Measurements from ENCODE around the gene IQCK. TPM values are rescaled to one million over a fixed set of nuclear protein-coding genes. Genes with fewer than 3 reads are reported as not detected.

The IQCK gene
- total and polyA plus RNA-seq, 3 donors from 2014 or later: 77.8 to 102 (median 91.3) TPM

GRCh38 chr16:19810817-19811731, 93.0 kb downstream of the IQCK start:
- H3K27ac ChIP-seq: no peak overlapping the region

GRCh38 chr16:19812986-19813385, 94.9 kb downstream of the IQCK start:
- no peak for DNase-seq
- no peak overlapping the region for H3K27ac ChIP-seq
- no peak overlapping the region for H3K4me3 ChIP-seq
- H3K36me3 ChIP-seq (ENCODE audit: low read depth, missing control alignments): no peaks in the 10 kb centered on the region
- intact Hi-C loops (cut with DNase I; ENCODE audit: low total_unique reads): no loop called here
- no peaks in the 10 kb centered on the region for H3K9me3 ChIP-seq
- peaks cover 8% of the 10 kb centered on the region for H3K4me1 ChIP-seq
- TF ChIP-seq POLR2A (IDR thresholded peaks at IDR 0.05) (no peak), CTCF (IDR thresholded peaks at IDR 0.05) (no peak)
- H3K27me3 ChIP-seq: no peaks in the 10 kb centered on the region

More at GRCh38 chr16:19810817-19811731, 93.0 kb downstream of the IQCK start:
- TF ChIP-seq CTCF (IDR thresholded peaks at IDR 0.05) (no peak), POLR2A (IDR thresholded peaks at IDR 0.05) (no peak)
- Histone ChIP-seq H3K36me3 (ENCODE audit: low read depth, missing control alignments) (no peaks in the 10 kb centered on the region), H3K4me3 (no peak overlapping the region), H3K27me3 (no peaks in the 10 kb centered on the region), H3K4me1 (peaks cover 14% of the 10 kb centered on the region), H3K9me3 (no peaks in the 10 kb centered on the region)
- DNase-seq: no peak
- 75 to 80% methylated on average over 13 of the region's 13 CpGs for WGBS, 2 donors
- intact Hi-C loops (cut with DNase I; ENCODE audit: low total_unique reads): no loop called here

- Histone ChIP-seq H3K4me3 (no peak overlapping the region), H3K4me1 (no peaks in the 10 kb centered on the region), H3K27ac (no peak overlapping the region), H3K36me3 (ENCODE audit: low read depth, missing control alignments) (no peaks in the 10 kb centered on the region), H3K9me3 (no peaks in the 10 kb centered on the region), H3K27me3 (no peaks in the 10 kb centered on the region)
- intact Hi-C loops (cut with DNase I; ENCODE audit: low total_unique reads): no loop called here
- TF ChIP-seq CTCF (IDR thresholded peaks at IDR 0.05): no peak
- no peak for DNase-seq
- 87 to 91% methylated on average over 2 of the region's 2 CpGs for WGBS, 2 donors
These were observed 97.3 kb downstream of the IQCK start for GRCh38 chr16:19815418-19815817.

- no peaks in the 10 kb centered on the region for H3K36me3 ChIP-seq (ENCODE audit: low read depth, missing control alignments)
- 90 to 97% methylated on average over 3 of the region's 3 CpGs for WGBS, 2 donors
- H3K9me3 ChIP-seq: no peaks in the 10 kb centered on the region
- no peaks in the 10 kb centered on the region for H3K27me3 ChIP-seq
- no peak for TF ChIP-seq POLR2A (IDR thresholded peaks at IDR 0.05)
- TF ChIP-seq CTCF (IDR thresholded peaks at IDR 0.05): no peak
- intact Hi-C loops (cut with DNase I; ENCODE audit: low total_unique reads): no loop called here
- H3K4me3 ChIP-seq: no peak overlapping the region
- H3K27ac ChIP-seq: no peak overlapping the region
- H3K4me1 ChIP-seq: no peaks in the 10 kb centered on the region
- DNase-seq: no peak
These were observed 99.1 kb downstream of the IQCK start for GRCh38 chr16:19817122-19817521.

- no peaks in the 10 kb centered on the region for H3K4me1 ChIP-seq
- intact Hi-C loops (cut with DNase I; ENCODE audit: low total_unique reads): no loop called here
- H3K27ac ChIP-seq: no peak overlapping the region
- no peaks in the 10 kb centered on the region for H3K36me3 ChIP-seq (ENCODE audit: low read depth, missing control alignments)
- H3K4me3 ChIP-seq: no peak overlapping the region
- H3K9me3 ChIP-seq: no peaks in the 10 kb centered on the region
- TF ChIP-seq CTCF (IDR thresholded peaks at IDR 0.05) (no peak), POLR2A (IDR thresholded peaks at IDR 0.05) (no peak)
- DNase-seq: no peak
- no peaks in the 10 kb centered on the region for H3K27me3 ChIP-seq
- 86 to 88% methylated on average over 7 of the region's 7 CpGs for WGBS, 2 donors
These were observed 99.8 kb downstream of the IQCK start for GRCh38 chr16:19817875-19818274.

Measured in testis (tissue), 3 donors.